GM12875 (cell line): ENCODE results near the gene RAI2.

Experiments
- H3K4me3 ChIP-seq: one replicate; pipeline ENCODE4 v1.5.1; 2011; ENCODE audit warnings: low read depth, low read length, control low read depth
- CTCF ChIP-seq: IDR thresholded peaks from 2 replicates; pipeline ENCODE4 v1.5.1; 2011; ENCODE audit warnings: low read depth, mild to moderate bottlenecking, control low read depth, inconsistent platforms, low read length, moderate library complexity, borderline replicate concordance; ENCODE audit not compliant: insufficient read depth

RAI2 gene

GRCh38 chrX:17805120-17805519 lies 56.0 kb downstream of the RAI2 start:
- TF ChIP-seq CTCF = no peak

GRCh38 chrX:17803449-17803848 lies 57.6 kb downstream of the RAI2 start:
- no peak overlapping the region for H3K4me3 ChIP-seq

More at GRCh38 chrX:17805120-17805519, 56.0 kb downstream of the RAI2 start:
- no peak overlapping the region for H3K4me3 ChIP-seq

GRCh38 chrX:17802756-17803155 lies 58.3 kb downstream of the RAI2 start:
- no peak for TF ChIP-seq CTCF
- H3K4me3 ChIP-seq = no peak overlapping the region

More at GRCh38 chrX:17803449-17803848, 57.6 kb downstream of the RAI2 start:
- TF ChIP-seq CTCF = no peak

- no peak overlapping the region for H3K4me3 ChIP-seq
- TF ChIP-seq CTCF = no peak
These were observed 59.7 kb downstream of the RAI2 start for GRCh38 chrX:17801431-17801830.

- no peak for TF ChIP-seq CTCF
- no peak overlapping the region for H3K4me3 ChIP-seq
These were observed 62.2 kb downstream of the RAI2 start for GRCh38 chrX:17798921-17799320.

GRCh38 chrX:17792826-17793225 lies 68.3 kb downstream of the RAI2 start:
- no peak for TF ChIP-seq CTCF
- no peak overlapping the region for H3K4me3 ChIP-seq

GRCh38 chrX:17788956-17789562 lies 72.0 kb downstream of the RAI2 start:
- no peak for TF ChIP-seq CTCF
- H3K4me3 ChIP-seq = no peak overlapping the region
